ENCODE measurements around the gene MAP3K6.

DNA sequence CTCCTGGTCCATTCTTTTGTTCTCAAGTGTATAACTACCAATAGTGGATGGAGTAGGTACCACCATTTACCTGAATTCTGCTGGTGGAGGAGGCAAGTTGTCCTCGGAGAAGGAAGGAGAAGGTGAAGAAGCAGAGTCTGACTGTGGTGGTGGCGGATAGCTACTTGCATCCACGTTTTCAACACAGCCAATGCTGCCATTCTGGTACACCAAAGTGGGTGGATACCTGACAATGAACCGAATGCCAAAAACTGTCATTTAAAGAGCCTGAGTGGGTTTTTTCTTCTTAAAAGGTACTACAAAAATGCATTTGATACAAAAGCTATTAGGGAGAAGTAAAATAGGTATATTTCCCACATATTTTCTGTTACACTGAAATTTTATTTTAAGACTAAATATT, 45.7 kb upstream of the MAP3K6 start:
- TF ChIP-seq, protein P1, sequence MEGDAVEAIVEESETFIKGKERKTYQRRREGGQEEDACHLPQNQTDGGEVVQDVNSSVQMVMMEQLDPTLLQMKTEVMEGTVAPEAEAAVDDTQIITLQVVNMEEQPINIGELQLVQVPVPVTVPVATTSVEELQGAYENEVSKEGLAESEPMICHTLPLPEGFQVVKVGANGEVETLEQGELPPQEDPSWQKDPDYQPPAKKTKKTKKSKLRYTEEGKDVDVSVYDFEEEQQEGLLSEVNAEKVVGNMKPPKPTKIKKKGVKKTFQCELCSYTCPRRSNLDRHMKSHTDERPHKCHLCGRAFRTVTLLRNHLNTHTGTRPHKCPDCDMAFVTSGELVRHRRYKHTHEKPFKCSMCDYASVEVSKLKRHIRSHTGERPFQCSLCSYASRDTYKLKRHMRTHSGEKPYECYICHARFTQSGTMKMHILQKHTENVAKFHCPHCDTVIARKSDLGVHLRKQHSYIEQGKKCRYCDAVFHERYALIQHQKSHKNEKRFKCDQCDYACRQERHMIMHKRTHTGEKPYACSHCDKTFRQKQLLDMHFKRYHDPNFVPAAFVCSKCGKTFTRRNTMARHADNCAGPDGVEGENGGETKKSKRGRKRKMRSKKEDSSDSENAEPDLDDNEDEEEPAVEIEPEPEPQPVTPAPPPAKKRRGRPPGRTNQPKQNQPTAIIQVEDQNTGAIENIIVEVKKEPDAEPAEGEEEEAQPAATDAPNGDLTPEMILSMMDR (conservative IDR thresholded peaks at IDR 0.05; ENCODE audit: low read depth, low read length): no peak
- TF ChIP-seq EZH2phosphoT487 (IDR thresholded peaks at IDR 0.05; ENCODE audit: borderline replicate concordance, low read length) (no peak), EZH2 (IDR thresholded peaks at IDR 0.05; ENCODE audit: low read length, unreplicated experiment) (no peak)

All from PC-3 (cell line).